IPS DF 4.7 (cell line): Measurements from ENCODE around the gene TUBA3E.
"Not testable (repeated sequence)": the region's sequence is repeated elsewhere in the genome, so short reads cannot be mapped to it uniquely, and the experiment has no call there.

Experiments
- DNase-seq: peaks from one replicate; pipeline ENCODE4 v3.0.0-alpha.2; 2013; ENCODE audit warnings: low spot score; ENCODE audit errors: extremely low read depth

TUBA3E gene

GRCh38 chr2:130162968-130163367, 35.3 kb downstream of the TUBA3E start:
- no peak for DNase-seq

- DNase-seq: not testable (repeated sequence)
Observed at GRCh38 chr2:130162486-130162885, 35.8 kb downstream of the TUBA3E start.

GRCh38 chr2:130160838-130161705, 37.2 kb downstream of the TUBA3E start:
- not testable (repeated sequence) for DNase-seq

- no peak for DNase-seq
Observed at GRCh38 chr2:130160131-130160530, 38.1 kb downstream of the TUBA3E start.

- DNase-seq: not testable (repeated sequence)
Observed at GRCh38 chr2:130159376-130159775, 38.9 kb downstream of the TUBA3E start.

GRCh38 chr2:130158631-130159030, 39.6 kb downstream of the TUBA3E start:
- no peak for DNase-seq

- not testable (repeated sequence) for DNase-seq
Observed at GRCh38 chr2:130157825-130158514, 40.3 kb downstream of the TUBA3E start.

- not testable (repeated sequence) for DNase-seq
Observed at GRCh38 chr2:130157354-130157753, 40.9 kb downstream of the TUBA3E start.

- no peak for DNase-seq
Observed at GRCh38 chr2:130156624-130157004, 41.6 kb downstream of the TUBA3E start.

GRCh38 chr2:130155956-130156623, 42.1 kb downstream of the TUBA3E start:
- DNase-seq: not testable (repeated sequence)

GRCh38 chr2:130154773-130155765, 43.2 kb downstream of the TUBA3E start:
- DNase-seq: no peak

- DNase-seq: not testable (repeated sequence)
Observed at GRCh38 chr2:130154423-130154770, 43.8 kb downstream of the TUBA3E start.

GRCh38 chr2:130153721-130154422, 44.4 kb downstream of the TUBA3E start:
- DNase-seq: not testable (repeated sequence)

- no peak for DNase-seq
Observed at GRCh38 chr2:130152816-130153595, 45.2 kb downstream of the TUBA3E start.

- DNase-seq: not testable (repeated sequence)
Observed at GRCh38 chr2:130152136-130152815, 46.0 kb downstream of the TUBA3E start.

GRCh38 chr2:130151145-130151512, 47.1 kb downstream of the TUBA3E start:
- not testable (repeated sequence) for DNase-seq

- DNase-seq: no peak
Observed at GRCh38 chr2:130150181-130151144, 47.8 kb downstream of the TUBA3E start.

- not testable (repeated sequence) for DNase-seq
Observed at GRCh38 chr2:130148515-130148914, 49.7 kb downstream of the TUBA3E start.
